GM18858 (cell line): Measurements from ENCODE around the gene CHPF2.
A peak's percentile ranks its signal among the peaks of the same experiment; 100 is the strongest.

Experiments
- ATAC-seq: cut with Tn5 transposase; IDR thresholded peaks from one replicate; pipeline ENCODE4 v1.9.1; 2021; ENCODE audit not compliant: unreplicated experiment

Gene CHPF2

GRCh38 chr7:151232091-151232916 lies at the start of gene CHPF2:
Gene CHPF2, plus strand, starts transcription at chr7:151232483. Its CDS starts 1,529 bp downstream, at chr7:151234012.
- ATAC-seq: peak; percentile 94

- ATAC-seq: no peak
Observed at GRCh38 chr7:151185762-151186639, 46.3 kb upstream of the CHPF2 start.

- no peak for ATAC-seq
Observed at GRCh38 chr7:151186640-151187408, 45.5 kb upstream of the CHPF2 start, which contains the start of gene ASB10. Gene ASB10, minus strand, starts transcription at chr7:151187250. Its CDS starts 120 bp downstream, at chr7:151187130.

GRCh38 chr7:151187409-151188251 lies 44.7 kb upstream of the CHPF2 start:
- no peak for ATAC-seq

GRCh38 chr7:151188252-151188542 lies 44.1 kb upstream of the CHPF2 start:
- no peak for ATAC-seq

GRCh38 chr7:151189038-151189437 lies 43.2 kb upstream of the CHPF2 start:
- ATAC-seq: no peak

GRCh38 chr7:151191544-151191943 lies 40.7 kb upstream of the CHPF2 start:
- no peak for ATAC-seq

GRCh38 chr7:151192002-151192539 lies 40.2 kb upstream of the CHPF2 start:
- no peak for ATAC-seq

- ATAC-seq: no peak
Observed at GRCh38 chr7:151193203-151193978, 38.9 kb upstream of the CHPF2 start.

- ATAC-seq: no peak
Observed at GRCh38 chr7:151194188-151194587, 38.1 kb upstream of the CHPF2 start.

GRCh38 chr7:151195616-151196450 lies 36.5 kb upstream of the CHPF2 start:
- no peak for ATAC-seq

GRCh38 chr7:151197932-151198331 lies 34.4 kb upstream of the CHPF2 start:
- ATAC-seq: no peak

- no peak for ATAC-seq
Observed at GRCh38 chr7:151198945-151199848, 33.1 kb upstream of the CHPF2 start.

GRCh38 chr7:151201344-151201743 lies 30.9 kb upstream of the CHPF2 start:
- no peak for ATAC-seq

- no peak for ATAC-seq
Observed at GRCh38 chr7:151201751-151202150, 30.5 kb upstream of the CHPF2 start.

GRCh38 chr7:151202836-151203235 lies 29.4 kb upstream of the CHPF2 start:
- no peak for ATAC-seq

GRCh38 chr7:151204383-151205032 lies 27.8 kb upstream of the CHPF2 start:
- no peak for ATAC-seq
